HL-60 (cell line): ENCODE results near the gene CLIC1.

Experiments used
- DNase-seq, 2 experiments: peaks; one replicate each; pipeline ENCODE4 v3.0.0-alpha.2; 2010 to 2020; ENCODE audit warnings: low read depth in 1 of 2, low spot score in 1 of 2
- H3K27ac ChIP-seq: fragments of 250-450 bp; sonication (Bioruptor Pico); replicated peaks from 2 replicates; pipeline ENCODE4 v1.5.1; 2020; ENCODE audit warnings: mild to moderate bottlenecking, moderate library complexity
- H3K27me3 ChIP-seq: fragments of 250-450 bp; sonication (Bioruptor Pico); 2 replicates; pipeline ENCODE4 v1.5.1; 2021; ENCODE audit warnings: mild to moderate bottlenecking, moderate library complexity; ENCODE audit not compliant: insufficient read depth, poor library complexity, severe bottlenecking
- H3K4me3 ChIP-seq: replicated peaks from 2 replicates; pipeline ENCODE4 v1.5.1; 2011; ENCODE audit warnings: mild to moderate bottlenecking, control low read depth, low read length; ENCODE audit not compliant: insufficient read depth
- CTCF ChIP-seq: IDR thresholded peaks from one replicate; pipeline ENCODE4 v1.5.1; 2011; ENCODE audit warnings: low read length, control low read depth, inconsistent platforms; ENCODE audit not compliant: insufficient read depth
- GABPA ChIP-seq: IDR thresholded peaks from 2 replicates; pipeline ENCODE4 v1.6.1; 2012; ENCODE audit warnings: low read depth
- POLR2AphosphoS5 ChIP-seq: IDR thresholded peaks from 2 replicates; pipeline ENCODE4 v1.6.1; 2012; ENCODE audit warnings: low read depth
- REST ChIP-seq: IDR thresholded peaks from 2 replicates; pipeline ENCODE4 v1.6.1; 2012; ENCODE audit warnings: low read depth; ENCODE audit not compliant: insufficient replicate concordance
- SPI1 ChIP-seq: IDR thresholded peaks from 2 replicates; pipeline ENCODE4 v1.6.1; 2012; ENCODE audit warnings: low read depth, mild to moderate bottlenecking, borderline replicate concordance

The CLIC1 gene

GRCh38 chr6:31775633-31776484 lies 39.5 kb upstream of the CLIC1 start:
- Histone ChIP-seq H3K27ac (no peak overlapping the region), H3K4me3 (no peak overlapping the region), H3K27me3 (no peaks in the 10 kb centered on the region)
- TF ChIP-seq POLR2AphosphoS5 (no peak), REST (no peak), GABPA (no peak), CTCF (no peak), SPI1 (no peak)
- DNase-seq, result no peak

GRCh38 chr6:31775184-31775583 lies 38.9 kb upstream of the CLIC1 start:
- DNase-seq, result no peak
- H3K27ac ChIP-seq, result no peak overlapping the region
- H3K27me3 ChIP-seq, result no peaks in the 10 kb centered on the region
- TF ChIP-seq GABPA, result no peak
- no peak for TF ChIP-seq CTCF
- no peak for TF ChIP-seq REST
- TF ChIP-seq POLR2AphosphoS5, result no peak
- no peak overlapping the region for H3K4me3 ChIP-seq

GRCh38 chr6:31771992-31772358 lies 35.6 kb upstream of the CLIC1 start:
- no peak for TF ChIP-seq POLR2AphosphoS5
- TF ChIP-seq SPI1, result no peak
- TF ChIP-seq GABPA, result no peak
- no peak for TF ChIP-seq REST
- TF ChIP-seq CTCF, result no peak
- no peak overlapping the region for H3K27ac ChIP-seq
- H3K27me3 ChIP-seq, result no peaks in the 10 kb centered on the region
- H3K4me3 ChIP-seq, result no peak overlapping the region
- DNase-seq, result no peak
